Kidney (tissue), 14 donors: Measurements from ENCODE around the gene MIPEP. TPM values are rescaled to one million over a fixed set of nuclear protein-coding genes. Genes with fewer than 3 reads are reported as not detected.

Source experiments
- DNase-seq, 5 donors: peaks; one replicate each; pipeline ENCODE4 v3.0.0-alpha.2; 2013 to 2020
- FAIRE-seq: peaks from 2 replicates; lab custom pipeline; 2012; peaks lifted over from hg19 to GRCh38; lab: Jason Lieb, UNC
- H3K27ac ChIP-seq, 2 donors: one replicate each; pipeline ENCODE4 v1.7.0; 2013; ENCODE audit warnings: low read depth in 2 of 2, low read length in 2 of 2, inconsistent platforms in 1 of 2
- H3K27me3 ChIP-seq: one replicate; pipeline ENCODE4 v1.7.1; 2013; ENCODE audit warnings: low read length, inconsistent platforms; ENCODE audit not compliant: control insufficient read depth, insufficient read depth
- H3K36me3 ChIP-seq, 3 donors: one replicate each; pipeline versions ENCODE4 v1.7.0 to v1.7.1; 2013; ENCODE audit warnings: low read length in 3 of 3, control low read depth in 1 of 3, inconsistent platforms in 1 of 3; ENCODE audit not compliant: insufficient read depth in 3 of 3, control insufficient read depth in 2 of 3
- H3K4me1 ChIP-seq, 3 donors: one replicate each; pipeline versions ENCODE4 v1.7.0 to v1.7.1; 2013; ENCODE audit warnings: low read length in 3 of 3, inconsistent platforms in 1 of 3, low read depth in 1 of 3; ENCODE audit not compliant: control insufficient read depth in 2 of 3, insufficient read depth in 2 of 3
- H3K4me3 ChIP-seq, 3 donors: one replicate each; pipeline versions ENCODE4 v1.7.0 to v1.8.1; 2013; ENCODE audit warnings: low read length in 3 of 3, control low read depth in 1 of 3, inconsistent platforms in 1 of 3
- H3K9ac ChIP-seq, 3 donors: one replicate each; pipeline versions ENCODE4 v1.7.0 to v1.7.1; 2013; ENCODE audit warnings: low read length in 3 of 3, control low read depth in 1 of 3, inconsistent platforms in 1 of 3
- H3K9me3 ChIP-seq, 3 donors: one replicate each; pipeline versions ENCODE4 v1.7.0 to v1.7.1; 2013; ENCODE audit warnings: low read length in 3 of 3, control low read depth in 1 of 3, inconsistent platforms in 1 of 3; ENCODE audit not compliant: control insufficient read depth in 2 of 3, insufficient read depth in 1 of 3
- intact Hi-C: fragments of 100-400 bp; cut with DNase I; formaldehyde crosslinking; loops from one replicate; pipeline ENCODE4 v1.11.1; 2022
- polyA plus RNA-seq: library from polyadenylated mRNA; stranded (reverse); fragments of 350-450 nt; fragmentation: Illumina TruSeq; extraction: RNeasy Lipid Tissue Mini Kit (QIAGEN cat#74804); gene quantifications from one replicate; pipeline ENCODE4 v1.2.3, GENCODE V29; 2014; ENCODE audit warnings: low read depth, low replicate concordance; ENCODE audit not compliant: insufficient read depth
- total RNA-seq: library from RNA; stranded (reverse); fragmentation: NEBNext Ultra II Directional; extraction: Animal tissue kit (Norgen Biotek cat#: 25700); gene quantifications from one replicate; pipeline ENCODE4 v1.2.1, GENCODE V29; 2021
- TF ChIP-seq, protein P1 (sequence below): IDR thresholded peaks from 3 replicates; pipeline ENCODE4 v1.5.1; 2012; ENCODE audit warnings: mild to moderate bottlenecking, moderate library complexity, borderline replicate concordance; ENCODE audit not compliant: insufficient read depth; ENCODE audit errors: extremely low read depth
- donor health status: control.
- donor health status: control.
- donor health status: control.
- donor health status: control.
- donor health status: control.
- donor health status: DM: yes; HTN: yes; CAD: no.
- donor health status: Normal renal cell carcinoma (clear cell type).

MIPEP gene
- total and polyA plus RNA-seq, 2 donors from 2014 or later, result 29.1 to 46.8 TPM

DNA sequence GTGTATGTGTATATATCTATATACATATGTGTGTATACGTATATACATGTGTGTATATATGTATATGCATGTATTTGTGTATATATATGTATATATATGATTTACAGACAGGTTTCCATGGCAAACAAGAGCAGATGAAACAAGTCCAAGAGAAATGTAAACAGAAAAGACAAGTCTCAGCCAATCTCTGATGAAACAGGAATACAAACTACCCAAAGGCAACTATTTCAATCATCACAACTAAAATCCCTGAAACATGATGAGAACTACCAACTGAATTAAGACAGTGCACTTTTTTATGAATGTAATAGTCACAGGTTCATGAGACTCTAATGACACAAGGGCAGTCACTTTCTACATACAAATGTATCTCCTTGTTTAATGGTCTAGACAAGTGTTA is 178.8 kb downstream of the MIPEP start:
- intact Hi-C loops, result no loop called here
- Histone ChIP-seq H3K36me3 (no peaks in the 10 kb centered on the region), H3K9me3 (peaks cover 0 to 2% (median 0%) of the 10 kb centered on the region in 3 donors), H3K27ac (no peak overlapping the region), H3K4me1 (no peaks in the 10 kb centered on the region), H3K4me3 (no peak overlapping the region), H3K27me3 (no peaks in the 10 kb centered on the region), H3K9ac (no peak overlapping the region)
- FAIRE-seq (no peak), DNase-seq (no peak)
- TF ChIP-seq, protein P1, sequence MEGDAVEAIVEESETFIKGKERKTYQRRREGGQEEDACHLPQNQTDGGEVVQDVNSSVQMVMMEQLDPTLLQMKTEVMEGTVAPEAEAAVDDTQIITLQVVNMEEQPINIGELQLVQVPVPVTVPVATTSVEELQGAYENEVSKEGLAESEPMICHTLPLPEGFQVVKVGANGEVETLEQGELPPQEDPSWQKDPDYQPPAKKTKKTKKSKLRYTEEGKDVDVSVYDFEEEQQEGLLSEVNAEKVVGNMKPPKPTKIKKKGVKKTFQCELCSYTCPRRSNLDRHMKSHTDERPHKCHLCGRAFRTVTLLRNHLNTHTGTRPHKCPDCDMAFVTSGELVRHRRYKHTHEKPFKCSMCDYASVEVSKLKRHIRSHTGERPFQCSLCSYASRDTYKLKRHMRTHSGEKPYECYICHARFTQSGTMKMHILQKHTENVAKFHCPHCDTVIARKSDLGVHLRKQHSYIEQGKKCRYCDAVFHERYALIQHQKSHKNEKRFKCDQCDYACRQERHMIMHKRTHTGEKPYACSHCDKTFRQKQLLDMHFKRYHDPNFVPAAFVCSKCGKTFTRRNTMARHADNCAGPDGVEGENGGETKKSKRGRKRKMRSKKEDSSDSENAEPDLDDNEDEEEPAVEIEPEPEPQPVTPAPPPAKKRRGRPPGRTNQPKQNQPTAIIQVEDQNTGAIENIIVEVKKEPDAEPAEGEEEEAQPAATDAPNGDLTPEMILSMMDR, result no peak

DNA sequence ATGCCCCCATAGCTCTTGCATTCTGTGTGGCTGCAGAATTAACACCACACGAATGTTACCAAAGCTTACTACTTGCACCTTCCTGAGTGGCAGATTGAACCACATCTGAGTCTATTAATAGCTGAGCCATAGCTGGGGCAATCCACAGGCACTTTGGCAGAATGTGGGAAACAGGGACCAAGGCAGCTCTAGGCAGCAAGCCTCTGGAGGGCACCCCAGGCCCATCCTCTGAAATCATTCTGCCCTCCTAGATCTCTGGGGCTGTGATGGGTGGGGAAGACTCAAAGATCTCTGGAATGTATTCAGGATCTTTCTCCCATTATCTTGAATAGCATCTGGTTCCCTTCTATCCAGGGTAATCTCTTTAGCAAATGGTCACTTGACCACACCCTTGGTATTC is 179.7 kb downstream of the MIPEP start:
- TF ChIP-seq, protein P1, result no peak
- no peak for FAIRE-seq
- H3K9ac ChIP-seq, result no peak overlapping the region
- DNase-seq, result no peak
- intact Hi-C loops, result no loop called here
- H3K4me1 ChIP-seq, result no peaks in the 10 kb centered on the region
- no peak overlapping the region for H3K4me3 ChIP-seq
- no peak overlapping the region for H3K27ac ChIP-seq
- H3K27me3 ChIP-seq, result no peaks in the 10 kb centered on the region
- no peaks in the 10 kb centered on the region for H3K36me3 ChIP-seq
- H3K9me3 ChIP-seq, result peaks cover 0 to 2% (median 0%) of the 10 kb centered on the region in 3 donors

- Histone ChIP-seq H3K9ac (no peak overlapping the region), H3K4me3 (no peak overlapping the region), H3K9me3 (peaks cover 0 to 2% (median 0%) of the 10 kb centered on the region in 3 donors), H3K27ac (no peak overlapping the region), H3K27me3 (no peaks in the 10 kb centered on the region), H3K36me3 (no peaks in the 10 kb centered on the region), H3K4me1 (no peaks in the 10 kb centered on the region)
- DNase-seq (no peak), FAIRE-seq (peak; percentile 77)
- intact Hi-C loops, result no loop called here
- TF ChIP-seq, protein P1, result peak; percentile 31
Observed at GRCh38 chr13:23707674-23708073, 181.5 kb downstream of the MIPEP start.

GRCh38 chr13:23705583-23705982 is 183.6 kb downstream of the MIPEP start:
- FAIRE-seq, result no peak

More at GRCh38 chr13:23705583-23705982, 183.6 kb downstream of the MIPEP start:
- Histone ChIP-seq H3K4me1 (no peaks in the 10 kb centered on the region), H3K27me3 (no peaks in the 10 kb centered on the region), H3K9me3 (no peaks in the 10 kb centered on the region), H3K4me3 (no peak overlapping the region), H3K9ac (no peak overlapping the region), H3K27ac (no peak overlapping the region), H3K36me3 (no peaks in the 10 kb centered on the region)
- TF ChIP-seq, protein P1, result no peak
- intact Hi-C loops, result no loop called here
- peak in 3 of 5 donors; percentile 73 to 86 (median 85) for DNase-seq
